ENCODE results near the gene ASB10.

The ASB10 gene

GRCh38 chr7:151208253-151208862 is 21.3 kb upstream of the ASB10 start:
- TF ChIP-seq CTCF (IDR thresholded peaks at IDR 0.05), result no peak

GRCh38 chr7:151207804-151208203 is 20.8 kb upstream of the ASB10 start:
- no peak for TF ChIP-seq CTCF (IDR thresholded peaks at IDR 0.05)

GRCh38 chr7:151207315-151207714 is 20.3 kb upstream of the ASB10 start:
- TF ChIP-seq CTCF (IDR thresholded peaks at IDR 0.05), result no peak

GRCh38 chr7:151206914-151207313 is 19.9 kb upstream of the ASB10 start:
- TF ChIP-seq CTCF (IDR thresholded peaks at IDR 0.05), result no peak

GRCh38 chr7:151205730-151206129 is 18.7 kb upstream of the ASB10 start:
- no peak for TF ChIP-seq CTCF (IDR thresholded peaks at IDR 0.05)

GRCh38 chr7:151204383-151205032 is 17.5 kb upstream of the ASB10 start:
- TF ChIP-seq CTCF (IDR thresholded peaks at IDR 0.05), result no peak

- TF ChIP-seq CTCF (IDR thresholded peaks at IDR 0.05), result no peak
Measured at GRCh38 chr7:151202836-151203235, 15.8 kb upstream of the ASB10 start.

Measured in LNCAP (cell line).